Osteocyte (in vitro differentiated cells): ENCODE data around the gene NCOA4. TPM values are rescaled to one million over a fixed set of nuclear protein-coding genes. Genes with fewer than 3 reads are reported as not detected.

Experiments used
- DNase-seq: peaks from one replicate; pipeline ENCODE4 v3.0.0; 2021; ENCODE audit warnings: mixed read lengths; ENCODE audit not compliant: unreplicated experiment; ENCODE audit errors: extremely low spot score
- H3K27ac Mint-ChIP-seq: one replicate; pipeline ENCODE4 v1.8.0; 2021; ENCODE audit warnings: mild to moderate bottlenecking, mixed read lengths; ENCODE audit not compliant: unreplicated experiment
- H3K27me3 Mint-ChIP-seq: one replicate; pipeline ENCODE4 v1.8.0; 2021; ENCODE audit warnings: mixed read lengths; ENCODE audit not compliant: unreplicated experiment
- H3K36me3 Mint-ChIP-seq: one replicate; pipeline ENCODE4 v1.8.0; 2021; ENCODE audit warnings: mixed read lengths; ENCODE audit not compliant: unreplicated experiment
- H3K4me1 Mint-ChIP-seq: one replicate; pipeline ENCODE4 v1.8.0; 2021; ENCODE audit warnings: mixed read lengths; ENCODE audit not compliant: unreplicated experiment
- H3K4me3 Mint-ChIP-seq: one replicate; pipeline ENCODE4 v1.8.0; 2021; ENCODE audit warnings: mild to moderate bottlenecking, moderate library complexity, mixed read lengths; ENCODE audit not compliant: unreplicated experiment
- H3K9me3 Mint-ChIP-seq: one replicate; pipeline ENCODE4 v1.8.0; 2021; ENCODE audit warnings: mixed read lengths; ENCODE audit not compliant: unreplicated experiment
- total RNA-seq: library from RNA; stranded (reverse); gene quantifications from 2 replicates; pipeline ENCODE4 v1.2.1, GENCODE V29; 2021
- TF ChIP-seq, protein P1 (sequence below): fragments of 200-600 bp; sonication (generic); IDR thresholded peaks from 2 replicates; pipeline ENCODE4 v1.5.0; 2021; ENCODE audit warnings: antibody characterized with exemption, mild to moderate bottlenecking, moderate library complexity

Gene NCOA4
- total RNA-seq, 1 donor from 2014 or later: 106 TPM

- Mint-ChIP-seq H3K27me3 (peaks cover 27% of the 10 kb centered on the region), H3K27ac (no peak overlapping the region), H3K9me3 (no peaks in the 10 kb centered on the region), H3K4me1 (no peaks in the 10 kb centered on the region), H3K36me3 (no peaks in the 10 kb centered on the region), H3K4me3 (no peak overlapping the region)
- DNase-seq: no peak
- TF ChIP-seq, protein P1, sequence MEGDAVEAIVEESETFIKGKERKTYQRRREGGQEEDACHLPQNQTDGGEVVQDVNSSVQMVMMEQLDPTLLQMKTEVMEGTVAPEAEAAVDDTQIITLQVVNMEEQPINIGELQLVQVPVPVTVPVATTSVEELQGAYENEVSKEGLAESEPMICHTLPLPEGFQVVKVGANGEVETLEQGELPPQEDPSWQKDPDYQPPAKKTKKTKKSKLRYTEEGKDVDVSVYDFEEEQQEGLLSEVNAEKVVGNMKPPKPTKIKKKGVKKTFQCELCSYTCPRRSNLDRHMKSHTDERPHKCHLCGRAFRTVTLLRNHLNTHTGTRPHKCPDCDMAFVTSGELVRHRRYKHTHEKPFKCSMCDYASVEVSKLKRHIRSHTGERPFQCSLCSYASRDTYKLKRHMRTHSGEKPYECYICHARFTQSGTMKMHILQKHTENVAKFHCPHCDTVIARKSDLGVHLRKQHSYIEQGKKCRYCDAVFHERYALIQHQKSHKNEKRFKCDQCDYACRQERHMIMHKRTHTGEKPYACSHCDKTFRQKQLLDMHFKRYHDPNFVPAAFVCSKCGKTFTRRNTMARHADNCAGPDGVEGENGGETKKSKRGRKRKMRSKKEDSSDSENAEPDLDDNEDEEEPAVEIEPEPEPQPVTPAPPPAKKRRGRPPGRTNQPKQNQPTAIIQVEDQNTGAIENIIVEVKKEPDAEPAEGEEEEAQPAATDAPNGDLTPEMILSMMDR: no peak
Measured at GRCh38 chr10:46040004-46040403, 9.6 kb upstream of the NCOA4 start.

GRCh38 chr10:46037107-46037825 lies 6.8 kb upstream of the NCOA4 start:
- Mint-ChIP-seq H3K9me3 (no peaks in the 10 kb centered on the region), H3K27me3 (peaks cover 16% of the 10 kb centered on the region), H3K36me3 (no peaks in the 10 kb centered on the region), H3K4me1 (peaks cover 2% of the 10 kb centered on the region), H3K27ac (no peak overlapping the region), H3K4me3 (no peak overlapping the region)
- no peak for DNase-seq
- TF ChIP-seq, protein P1: no peak

DNA sequence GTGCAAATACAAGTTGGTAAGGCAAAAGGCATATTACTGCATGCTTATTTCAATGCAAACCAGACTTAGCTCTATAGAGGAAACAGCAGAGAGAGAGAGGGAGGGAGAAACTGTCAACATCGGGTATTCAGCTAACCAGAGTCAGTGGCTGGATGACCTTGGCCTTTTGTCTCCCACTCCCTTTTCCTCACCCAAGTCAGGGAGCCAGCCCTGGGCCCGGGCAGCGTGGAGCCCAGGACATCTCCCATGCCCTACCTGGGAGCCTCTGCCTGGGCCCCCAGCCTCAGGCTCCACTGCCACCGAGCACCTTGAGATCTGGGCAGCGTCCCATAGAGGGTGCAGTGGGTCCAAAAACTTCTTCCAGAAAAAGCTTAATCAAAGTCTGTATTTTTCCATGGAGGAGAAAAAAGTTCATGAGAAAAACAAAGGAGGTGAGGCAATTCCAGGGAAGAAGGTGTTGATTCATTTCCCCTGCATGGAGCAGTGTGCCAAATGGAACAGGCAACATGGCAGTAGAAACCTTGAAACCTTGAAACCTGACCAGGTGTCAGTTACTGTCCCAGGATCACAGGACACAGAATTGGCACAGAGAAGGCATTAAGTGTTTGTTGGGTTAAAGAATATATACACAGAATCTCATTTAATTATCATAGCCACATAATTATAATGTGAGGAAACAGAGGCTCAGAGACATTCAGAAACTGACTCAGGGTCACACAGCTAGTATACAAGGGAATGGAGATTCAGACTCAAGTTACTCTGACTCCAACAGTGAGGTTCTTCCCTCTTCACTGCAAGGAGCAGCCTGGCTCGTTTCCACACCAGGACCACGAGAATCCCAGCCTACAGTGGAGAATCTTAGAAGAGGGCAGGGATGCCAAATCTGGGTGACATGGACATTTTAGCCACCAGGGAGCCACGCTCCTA lies 5.8 kb upstream of the NCOA4 start:
- Mint-ChIP-seq H3K4me3 (no peak overlapping the region), H3K27me3 (peaks cover 10% of the 10 kb centered on the region), H3K36me3 (peaks cover 3% of the 10 kb centered on the region), H3K4me1 (peaks cover 4% of the 10 kb centered on the region), H3K27ac (no peak overlapping the region), H3K9me3 (no peaks in the 10 kb centered on the region)
- TF ChIP-seq, protein P1: no peak
- DNase-seq: no peak

GRCh38 chr10:46033602-46034011 lies 3.2 kb upstream of the NCOA4 start:
- Mint-ChIP-seq H3K4me1 (peaks cover 21% of the 10 kb centered on the region), H3K36me3 (peaks cover 3% of the 10 kb centered on the region), H3K4me3 (no peak overlapping the region), H3K9me3 (no peaks in the 10 kb centered on the region), H3K27ac (no peak overlapping the region), H3K27me3 (peaks cover 2% of the 10 kb centered on the region)
- TF ChIP-seq, protein P1: no peak
- no peak for DNase-seq
